Osteocyte (in vitro differentiated cells): Measurements from ENCODE around the gene TNFAIP8L2. TPM values are rescaled to one million over a fixed set of nuclear protein-coding genes. Genes with fewer than 3 reads are reported as not detected.

Source experiments
- DNase-seq: peaks from one replicate; pipeline ENCODE4 v3.0.0; 2021; ENCODE audit warnings: mixed read lengths; ENCODE audit not compliant: unreplicated experiment; ENCODE audit errors: extremely low spot score
- H3K27ac Mint-ChIP-seq: one replicate; pipeline ENCODE4 v1.8.0; 2021; ENCODE audit warnings: mild to moderate bottlenecking, mixed read lengths; ENCODE audit not compliant: unreplicated experiment
- H3K27me3 Mint-ChIP-seq: one replicate; pipeline ENCODE4 v1.8.0; 2021; ENCODE audit warnings: mixed read lengths; ENCODE audit not compliant: unreplicated experiment
- H3K36me3 Mint-ChIP-seq: one replicate; pipeline ENCODE4 v1.8.0; 2021; ENCODE audit warnings: mixed read lengths; ENCODE audit not compliant: unreplicated experiment
- H3K4me1 Mint-ChIP-seq: one replicate; pipeline ENCODE4 v1.8.0; 2021; ENCODE audit warnings: mixed read lengths; ENCODE audit not compliant: unreplicated experiment
- H3K4me3 Mint-ChIP-seq: one replicate; pipeline ENCODE4 v1.8.0; 2021; ENCODE audit warnings: mild to moderate bottlenecking, moderate library complexity, mixed read lengths; ENCODE audit not compliant: unreplicated experiment
- H3K9me3 Mint-ChIP-seq: one replicate; pipeline ENCODE4 v1.8.0; 2021; ENCODE audit warnings: mixed read lengths; ENCODE audit not compliant: unreplicated experiment
- total RNA-seq: library from RNA; stranded (reverse); gene quantifications from 2 replicates; pipeline ENCODE4 v1.2.1, GENCODE V29; 2021
- TF ChIP-seq, protein P1 (sequence below): fragments of 200-600 bp; sonication (generic); IDR thresholded peaks from 2 replicates; pipeline ENCODE4 v1.5.0; 2021; ENCODE audit warnings: antibody characterized with exemption, mild to moderate bottlenecking, moderate library complexity

The TNFAIP8L2 gene
- total RNA-seq, 1 donor from 2014 or later = not detected

DNA sequence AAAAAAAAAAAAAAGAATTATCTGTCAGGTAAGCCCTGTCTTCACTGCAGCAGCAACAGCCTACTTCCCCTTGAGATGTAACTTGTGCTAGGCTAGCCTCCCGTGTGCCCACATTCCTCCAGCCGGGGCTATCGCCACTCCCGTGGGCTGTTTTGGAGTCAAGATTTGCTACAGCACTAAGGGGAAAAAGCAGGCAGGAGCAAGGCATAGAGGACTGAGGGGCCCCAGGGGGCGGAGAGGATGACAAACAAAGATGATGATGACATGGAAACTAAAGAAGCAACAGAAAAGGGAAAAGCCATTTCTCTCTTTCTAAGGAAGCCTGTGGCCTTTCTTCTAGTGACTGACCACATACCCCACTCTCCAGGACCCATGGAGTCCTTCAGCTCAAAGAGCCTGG lies 1.9 kb downstream of the TNFAIP8L2 start:
- Mint-ChIP-seq H3K27ac (no peak overlapping the region), H3K9me3 (no peaks in the 10 kb centered on the region), H3K4me3 (no peak overlapping the region), H3K36me3 (peaks cover 22% of the 10 kb centered on the region), H3K27me3 (no peaks in the 10 kb centered on the region), H3K4me1 (peaks cover 2% of the 10 kb centered on the region)
- TF ChIP-seq, protein P1, sequence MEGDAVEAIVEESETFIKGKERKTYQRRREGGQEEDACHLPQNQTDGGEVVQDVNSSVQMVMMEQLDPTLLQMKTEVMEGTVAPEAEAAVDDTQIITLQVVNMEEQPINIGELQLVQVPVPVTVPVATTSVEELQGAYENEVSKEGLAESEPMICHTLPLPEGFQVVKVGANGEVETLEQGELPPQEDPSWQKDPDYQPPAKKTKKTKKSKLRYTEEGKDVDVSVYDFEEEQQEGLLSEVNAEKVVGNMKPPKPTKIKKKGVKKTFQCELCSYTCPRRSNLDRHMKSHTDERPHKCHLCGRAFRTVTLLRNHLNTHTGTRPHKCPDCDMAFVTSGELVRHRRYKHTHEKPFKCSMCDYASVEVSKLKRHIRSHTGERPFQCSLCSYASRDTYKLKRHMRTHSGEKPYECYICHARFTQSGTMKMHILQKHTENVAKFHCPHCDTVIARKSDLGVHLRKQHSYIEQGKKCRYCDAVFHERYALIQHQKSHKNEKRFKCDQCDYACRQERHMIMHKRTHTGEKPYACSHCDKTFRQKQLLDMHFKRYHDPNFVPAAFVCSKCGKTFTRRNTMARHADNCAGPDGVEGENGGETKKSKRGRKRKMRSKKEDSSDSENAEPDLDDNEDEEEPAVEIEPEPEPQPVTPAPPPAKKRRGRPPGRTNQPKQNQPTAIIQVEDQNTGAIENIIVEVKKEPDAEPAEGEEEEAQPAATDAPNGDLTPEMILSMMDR = no peak
- no peak for DNase-seq

DNA sequence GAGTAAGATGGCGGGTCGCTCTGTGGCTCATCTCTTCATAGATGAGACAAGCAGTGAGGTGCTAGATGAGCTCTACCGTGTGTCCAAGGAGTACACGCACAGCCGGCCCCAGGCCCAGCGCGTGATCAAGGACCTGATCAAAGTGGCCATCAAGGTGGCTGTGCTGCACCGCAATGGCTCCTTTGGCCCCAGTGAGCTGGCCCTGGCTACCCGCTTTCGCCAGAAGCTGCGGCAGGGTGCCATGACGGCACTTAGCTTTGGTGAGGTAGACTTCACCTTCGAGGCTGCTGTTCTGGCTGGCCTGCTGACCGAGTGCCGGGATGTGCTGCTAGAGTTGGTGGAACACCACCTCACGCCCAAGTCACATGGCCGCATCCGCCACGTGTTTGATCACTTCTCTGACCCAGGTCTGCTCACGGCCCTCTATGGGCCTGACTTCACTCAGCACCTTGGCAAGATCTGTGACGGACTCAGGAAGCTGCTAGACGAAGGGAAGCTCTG lies 2.4 kb downstream of the TNFAIP8L2 start:
- peaks cover 2% of the 10 kb centered on the region for H3K4me1 Mint-ChIP-seq

DNA sequence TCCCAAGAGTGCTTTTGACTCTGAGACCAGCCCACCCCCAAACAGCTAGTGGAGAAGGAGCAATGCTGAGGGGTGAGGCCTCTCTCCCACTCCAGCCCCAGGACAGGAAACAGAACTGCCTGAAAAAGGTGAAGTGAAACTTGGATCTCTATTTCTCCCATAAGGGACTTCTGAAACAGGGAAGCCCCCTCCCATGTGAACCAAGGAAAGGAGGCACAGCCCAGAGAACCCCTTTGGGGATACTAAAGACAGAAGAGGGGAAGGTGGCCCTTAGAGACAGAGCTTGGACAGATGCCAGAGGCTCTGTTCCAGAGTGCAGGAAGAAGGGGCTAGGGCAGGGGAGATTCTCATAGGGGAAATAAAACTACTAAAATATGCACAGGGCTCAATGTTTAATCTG lies 2.9 kb downstream of the TNFAIP8L2 start:
- Mint-ChIP-seq H3K27me3 (no peaks in the 10 kb centered on the region), H3K9me3 (no peaks in the 10 kb centered on the region), H3K27ac (no peak overlapping the region)

More for the DNA sequence above, 2.4 kb downstream of the TNFAIP8L2 start:
- no peak overlapping the region for H3K27ac Mint-ChIP-seq
- no peak for DNase-seq
- peaks cover 22% of the 10 kb centered on the region for H3K36me3 Mint-ChIP-seq
- H3K9me3 Mint-ChIP-seq = no peaks in the 10 kb centered on the region
- no peaks in the 10 kb centered on the region for H3K27me3 Mint-ChIP-seq
- TF ChIP-seq, protein P1 = no peak
- no peak overlapping the region for H3K4me3 Mint-ChIP-seq

DNA sequence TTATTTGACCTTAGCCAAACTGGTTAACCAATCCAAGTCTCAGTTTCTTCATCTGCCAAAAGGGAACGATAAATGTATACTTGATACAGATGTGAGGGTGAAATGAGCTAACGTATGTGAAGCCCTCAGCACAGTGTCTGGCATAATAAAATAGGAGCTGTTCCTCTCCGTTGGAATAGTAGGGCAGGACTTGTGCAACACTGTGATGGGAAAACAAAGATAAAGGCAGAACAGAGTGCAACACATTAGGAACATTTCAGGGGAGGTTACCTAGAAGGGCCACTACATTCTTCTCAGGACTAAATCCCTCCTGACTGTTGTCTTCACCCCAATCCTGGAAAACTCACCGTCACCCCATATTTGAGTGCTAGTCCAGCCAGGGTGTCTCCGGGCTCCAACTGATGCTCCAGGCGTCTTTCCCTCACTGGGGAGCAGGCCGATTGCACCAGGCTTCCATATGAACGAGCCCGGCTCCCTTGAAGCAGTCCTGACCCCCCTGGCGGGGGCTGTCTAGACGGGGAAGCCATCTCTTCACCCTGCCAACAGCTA lies 8.4 kb downstream of the TNFAIP8L2 start:
- peak overlapping the region; percentile 98 for H3K4me3 Mint-ChIP-seq
- H3K27ac Mint-ChIP-seq = peak overlapping the region; percentile 97
- H3K27me3 Mint-ChIP-seq = no peaks in the 10 kb centered on the region
- TF ChIP-seq, protein P1 = no peak
- H3K9me3 Mint-ChIP-seq = no peaks in the 10 kb centered on the region
- H3K36me3 Mint-ChIP-seq = peaks cover 21% of the 10 kb centered on the region
- no peak for DNase-seq
- H3K4me1 Mint-ChIP-seq = peaks cover 31% of the 10 kb centered on the region

More for the DNA sequence above, 2.9 kb downstream of the TNFAIP8L2 start:
- peaks cover 7% of the 10 kb centered on the region for H3K4me1 Mint-ChIP-seq
- no peak for DNase-seq
- TF ChIP-seq, protein P1 = no peak
- peaks cover 22% of the 10 kb centered on the region for H3K36me3 Mint-ChIP-seq
- H3K4me3 Mint-ChIP-seq = no peak overlapping the region

DNA sequence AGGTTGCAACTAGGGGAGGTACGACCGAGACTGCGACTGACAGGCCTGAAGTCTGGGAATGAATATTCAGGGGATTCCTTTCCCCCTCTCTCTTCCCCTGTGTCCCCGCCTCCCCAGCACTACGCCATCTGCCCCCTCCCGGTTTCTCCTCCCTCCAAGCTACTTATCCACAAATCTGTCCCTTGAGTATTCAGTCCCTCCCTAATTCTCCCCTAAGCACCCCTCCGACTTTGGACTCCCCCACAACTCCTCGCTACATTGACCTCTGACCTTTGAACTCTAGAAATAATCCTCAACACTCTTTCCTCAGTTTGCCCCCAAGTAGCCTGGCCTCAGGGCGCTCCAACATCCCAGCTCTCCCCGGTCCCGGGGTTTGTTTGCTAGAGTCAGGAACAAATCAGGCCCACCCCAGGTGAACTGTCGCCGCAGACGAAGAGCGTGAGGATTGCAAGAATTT lies 8.9 kb downstream of the TNFAIP8L2 start:
- TF ChIP-seq, protein P1 = no peak
- Mint-ChIP-seq H3K4me3 (peak overlapping the region; percentile 98), H3K27ac (peak overlapping the region; percentile 97), H3K9me3 (no peaks in the 10 kb centered on the region), H3K4me1 (peaks cover 31% of the 10 kb centered on the region), H3K27me3 (no peaks in the 10 kb centered on the region), H3K36me3 (peaks cover 20% of the 10 kb centered on the region)
- DNase-seq = no peak
